Left lung (tissue), 10 donors: Measurements from ENCODE around the gene FBRSL1. TPM values are rescaled to one million over a fixed set of nuclear protein-coding genes. Genes with fewer than 3 reads are reported as not detected.

ENCODE experiments used
- ATAC-seq: fragments of 200-7000 bp; cut with Tn5 transposase; one replicate; pipeline ENCODE4 v1.9.1; 2020; ENCODE audit warnings: moderate library complexity
- DNase-seq, 4 donors: peaks; one replicate each; pipeline ENCODE4 v3.0.0-alpha.2; 2013 to 2020
- H3K27ac ChIP-seq, 2 donors: fragments of 200-600 bp; sonication (generic) in 1 of 2; one replicate each; pipeline versions ENCODE4 v1.5.0 to v1.8.0; 2020 to 2021
- H3K27me3 ChIP-seq, 2 donors: fragments of 200-600 bp; sonication (generic) in 1 of 2; one replicate each; pipeline versions ENCODE4 v1.5.0 to v1.8.0; 2020 to 2021
- H3K36me3 ChIP-seq, 2 donors: fragments of 200-600 bp; sonication (generic) in 1 of 2; one replicate each; pipeline versions ENCODE4 v1.5.0 to v1.8.0; 2020 to 2021
- H3K4me1 ChIP-seq, 2 donors: fragments of 200-600 bp; one replicate each; pipeline ENCODE4 v1.8.0; 2021
- H3K4me3 ChIP-seq, 2 donors: fragments of 200-600 bp; sonication (generic) in 1 of 2; one replicate each; pipeline versions ENCODE4 v1.5.0 to v1.8.0; 2020 to 2021; ENCODE audit warnings: mild to moderate bottlenecking in 1 of 2
- H3K9me3 ChIP-seq, 2 donors: fragments of 200-600 bp; sonication (generic) in 1 of 2; one replicate each; pipeline versions ENCODE4 v1.5.0 to v1.8.0; 2020 to 2021
- CTCF ChIP-seq, 2 donors: fragments of 200-600 bp; sonication (generic) in 1 of 2; IDR thresholded peaks; one replicate each; pipeline versions ENCODE4 v1.5.0 to v1.8.0; 2021; ENCODE audit warnings: antibody characterized with exemption in 2 of 2
- intact Hi-C, 2 donors: fragments of 100-400 bp; cut with DNase I; formaldehyde crosslinking; loops; one replicate each; pipeline versions ENCODE4 v1.11.2 to v1.14.2; 2022
- polyA plus RNA-seq, 6 donors: library from polyadenylated mRNA; unstranded; fragments of 120-200 nt; gene quantifications; one replicate each; pipeline ENCODE4 v1.2.1, GENCODE V29; 2013; ENCODE audit not compliant: insufficient read length in 6 of 6
- total RNA-seq, 2 donors: library from RNA; stranded (reverse); fragmentation: NEBNext Ultra II Directional; extraction: Animal tissue kit (Norgen Biotek cat#: 25700); gene quantifications; one replicate each; pipeline ENCODE4 v1.2.1, GENCODE V29; 2021
- donor health status: DM: no; HTN: yes; CAD: no.
- donor health status: DM: no; HTN: no; CAD: no.

Gene FBRSL1
- total and polyA plus RNA-seq, 8 donors, result 44.7 to 113 (median 83.9) TPM

GRCh38 chr12:132508860-132509732, 19.1 kb downstream of the FBRSL1 start:
- intact Hi-C loops, result no loop called here
- H3K27me3 ChIP-seq, result no peaks in the 10 kb centered on the region
- ATAC-seq (no peak), DNase-seq (no peak)
- peaks cover 0 to 34% of the 10 kb centered on the region in 2 donors for H3K36me3 ChIP-seq
- no peak overlapping the region for H3K4me3 ChIP-seq
- H3K27ac ChIP-seq, result no peak overlapping the region
- no peaks in the 10 kb centered on the region for H3K9me3 ChIP-seq
- no peak for TF ChIP-seq CTCF (IDR thresholded peaks at IDR 0.05)
- H3K4me1 ChIP-seq, result peaks cover 25 to 35% of the 10 kb centered on the region in 2 donors

GRCh38 chr12:132510111-132510724, 20.3 kb downstream of the FBRSL1 start:
- ATAC-seq (no peak), DNase-seq (no peak)
- Histone ChIP-seq H3K36me3 (peaks cover 0 to 34% of the 10 kb centered on the region in 2 donors), H3K9me3 (no peaks in the 10 kb centered on the region), H3K4me1 (peaks cover 18 to 23% of the 10 kb centered on the region in 2 donors), H3K4me3 (no peak overlapping the region), H3K27me3 (no peaks in the 10 kb centered on the region), H3K27ac (no peak overlapping the region)
- no peak for TF ChIP-seq CTCF (IDR thresholded peaks at IDR 0.05)
- intact Hi-C loops, result no loop called here

DNA sequence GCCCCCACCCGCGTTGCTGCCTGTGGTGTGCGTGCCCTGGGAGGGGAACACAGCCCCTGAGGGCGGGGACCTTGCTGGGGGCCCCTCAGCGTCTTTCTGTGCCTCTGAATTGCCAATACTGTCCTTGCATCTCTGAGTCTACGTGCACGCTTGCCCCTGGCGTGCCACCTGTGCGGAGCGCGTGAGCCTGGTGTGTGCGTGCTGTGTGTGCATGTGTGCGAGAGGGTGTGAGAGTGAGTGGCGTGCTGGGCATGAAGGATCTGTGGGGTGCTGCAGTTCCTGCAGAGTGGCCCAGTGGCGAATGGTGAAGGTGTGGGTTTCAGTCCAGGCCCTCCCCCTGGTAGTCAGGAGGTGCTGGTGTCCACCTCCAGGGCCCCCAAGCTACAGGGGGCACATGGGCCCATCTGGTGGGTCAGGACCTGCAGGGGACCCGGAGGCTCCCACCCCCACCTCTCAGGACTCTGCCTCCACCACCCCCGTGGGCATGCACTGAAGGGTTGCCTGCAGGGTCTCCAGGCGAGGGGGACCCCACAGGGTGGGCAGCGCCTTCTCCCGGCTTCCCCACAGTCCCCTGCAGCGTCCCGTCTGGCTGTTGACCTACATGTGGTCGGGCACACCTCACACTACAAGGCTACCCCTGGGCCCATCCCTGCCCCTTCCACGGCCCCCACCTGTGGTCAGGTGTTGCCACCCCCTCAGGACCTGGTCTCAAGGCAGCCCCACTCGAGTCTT, 21.0 kb downstream of the FBRSL1 start:
- no peak overlapping the region for H3K4me3 ChIP-seq
- intact Hi-C loops, result no loop called here
- no peak for ATAC-seq
- H3K27me3 ChIP-seq, result no peaks in the 10 kb centered on the region
- TF ChIP-seq CTCF (IDR thresholded peaks at IDR 0.05), result no peak
- no peak for DNase-seq
- peaks cover 0 to 5% of the 10 kb centered on the region in 2 donors for H3K9me3 ChIP-seq
- peaks cover 12 to 17% of the 10 kb centered on the region in 2 donors for H3K4me1 ChIP-seq
- no peak overlapping the region for H3K27ac ChIP-seq
- H3K36me3 ChIP-seq, result peaks cover 0 to 34% of the 10 kb centered on the region in 2 donors

- no peak for TF ChIP-seq CTCF (IDR thresholded peaks at IDR 0.05)
- H3K4me1 ChIP-seq, result peaks cover 5 to 9% of the 10 kb centered on the region in 2 donors
- no peak overlapping the region for H3K4me3 ChIP-seq
- no peak for DNase-seq
- H3K27me3 ChIP-seq, result no peaks in the 10 kb centered on the region
- ATAC-seq, result no peak
- H3K27ac ChIP-seq, result no peak overlapping the region
- peaks cover 0 to 7% of the 10 kb centered on the region in 2 donors for H3K9me3 ChIP-seq
- peaks cover 0 to 34% of the 10 kb centered on the region in 2 donors for H3K36me3 ChIP-seq
- intact Hi-C loops, result no loop called here
Measured at GRCh38 chr12:132511516-132512196, 21.7 kb downstream of the FBRSL1 start.
